Stomach smooth muscle (tissue), 2 donors: ENCODE measurements around the gene AKT1.

ENCODE experiments used
- H3K27ac ChIP-seq: one replicate; pipeline ENCODE4 v1.7.0; 2013; ENCODE audit warnings: mild to moderate bottlenecking, low read length, inconsistent platforms
- H3K27me3 ChIP-seq, 2 donors: one replicate each; pipeline ENCODE4 v1.7.0; 2013; ENCODE audit warnings: low read length in 2 of 2; ENCODE audit not compliant: insufficient read depth in 2 of 2, control insufficient read depth in 1 of 2
- H3K36me3 ChIP-seq, 2 donors: one replicate each; pipeline ENCODE4 v1.7.0; 2013; ENCODE audit warnings: low read length in 2 of 2; ENCODE audit not compliant: control insufficient read depth in 2 of 2, insufficient read depth in 2 of 2
- H3K4me1 ChIP-seq: one replicate; pipeline ENCODE4 v1.7.0; 2013; ENCODE audit warnings: low read length; ENCODE audit not compliant: control insufficient read depth, insufficient read depth
- H3K4me3 ChIP-seq, 2 donors: one replicate each; pipeline ENCODE4 v1.7.0; 2013; ENCODE audit warnings: low read length in 2 of 2
- H3K9ac ChIP-seq, 2 donors: one replicate each; pipeline ENCODE4 v1.7.0; 2013; ENCODE audit warnings: low read length in 2 of 2, mild to moderate bottlenecking in 1 of 2
- H3K9me3 ChIP-seq, 2 donors: one replicate each; pipeline ENCODE4 v1.7.0; 2013; ENCODE audit warnings: low read length in 2 of 2; ENCODE audit not compliant: control insufficient read depth in 2 of 2
- donor health status: healthy.
- donor health status: Pancreatic carcinoma.

AKT1 gene

DNA sequence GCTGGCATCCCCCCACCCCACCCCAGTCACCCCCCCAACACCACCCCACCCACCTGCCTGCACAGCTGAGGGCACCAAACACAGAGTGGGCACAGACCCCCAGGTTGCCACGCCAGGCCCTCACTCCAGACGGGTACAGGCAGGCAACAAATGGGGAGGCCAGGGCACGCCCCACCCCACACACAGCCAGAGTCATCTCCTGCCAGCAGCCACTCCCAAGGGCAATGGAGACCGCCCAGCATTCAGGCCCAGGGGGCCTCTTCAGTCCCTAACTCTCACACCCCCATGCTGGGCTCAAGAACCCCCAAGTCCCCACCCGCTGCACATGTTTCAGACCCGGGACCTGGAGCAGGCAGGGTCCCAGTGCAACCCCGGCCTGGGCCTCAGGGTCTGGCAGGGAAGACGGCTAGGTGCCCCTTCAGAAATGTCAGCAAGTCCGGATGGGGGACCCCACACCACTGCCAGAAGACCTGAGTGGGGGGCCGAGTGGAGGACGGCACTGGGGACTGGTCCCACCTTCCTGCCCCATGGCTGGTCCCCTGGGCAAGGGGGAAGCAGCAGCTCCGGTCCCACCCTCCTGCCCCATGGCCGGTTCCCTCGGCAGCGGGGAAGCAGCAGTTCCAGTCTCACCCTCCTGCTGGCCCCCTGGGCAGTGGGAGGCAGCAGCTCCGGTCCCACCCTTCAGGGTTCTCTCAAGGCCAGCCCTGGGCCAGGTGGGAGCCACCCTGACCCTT lies 11.9 kb downstream of the AKT1 start:
- H3K4me3 ChIP-seq, result no peak overlapping the region
- peaks cover 49% of the 10 kb centered on the region for H3K4me1 ChIP-seq
- H3K27me3 ChIP-seq, result no peaks in the 10 kb centered on the region
- no peak overlapping the region for H3K27ac ChIP-seq
- no peaks in the 10 kb centered on the region for H3K9me3 ChIP-seq
- H3K9ac ChIP-seq, result no peak overlapping the region
- H3K36me3 ChIP-seq, result peaks cover 0 to 8% of the 10 kb centered on the region in 2 donors

GRCh38 chr14:104782808-104783139 lies 12.8 kb downstream of the AKT1 start:
- Histone ChIP-seq H3K4me1 (peaks cover 41% of the 10 kb centered on the region), H3K4me3 (no peak overlapping the region), H3K36me3 (peaks cover 0 to 10% of the 10 kb centered on the region in 2 donors), H3K27me3 (no peaks in the 10 kb centered on the region), H3K9me3 (no peaks in the 10 kb centered on the region), H3K9ac (no peak overlapping the region), H3K27ac (no peak overlapping the region)

GRCh38 chr14:104782086-104782807 lies 13.3 kb downstream of the AKT1 start:
- no peak overlapping the region for H3K4me3 ChIP-seq
- no peak overlapping the region for H3K9ac ChIP-seq
- H3K4me1 ChIP-seq, result peaks cover 36% of the 10 kb centered on the region
- H3K9me3 ChIP-seq, result no peaks in the 10 kb centered on the region
- H3K27me3 ChIP-seq, result no peaks in the 10 kb centered on the region
- peaks cover 0 to 9% of the 10 kb centered on the region in 2 donors for H3K36me3 ChIP-seq
- H3K27ac ChIP-seq, result no peak overlapping the region

DNA sequence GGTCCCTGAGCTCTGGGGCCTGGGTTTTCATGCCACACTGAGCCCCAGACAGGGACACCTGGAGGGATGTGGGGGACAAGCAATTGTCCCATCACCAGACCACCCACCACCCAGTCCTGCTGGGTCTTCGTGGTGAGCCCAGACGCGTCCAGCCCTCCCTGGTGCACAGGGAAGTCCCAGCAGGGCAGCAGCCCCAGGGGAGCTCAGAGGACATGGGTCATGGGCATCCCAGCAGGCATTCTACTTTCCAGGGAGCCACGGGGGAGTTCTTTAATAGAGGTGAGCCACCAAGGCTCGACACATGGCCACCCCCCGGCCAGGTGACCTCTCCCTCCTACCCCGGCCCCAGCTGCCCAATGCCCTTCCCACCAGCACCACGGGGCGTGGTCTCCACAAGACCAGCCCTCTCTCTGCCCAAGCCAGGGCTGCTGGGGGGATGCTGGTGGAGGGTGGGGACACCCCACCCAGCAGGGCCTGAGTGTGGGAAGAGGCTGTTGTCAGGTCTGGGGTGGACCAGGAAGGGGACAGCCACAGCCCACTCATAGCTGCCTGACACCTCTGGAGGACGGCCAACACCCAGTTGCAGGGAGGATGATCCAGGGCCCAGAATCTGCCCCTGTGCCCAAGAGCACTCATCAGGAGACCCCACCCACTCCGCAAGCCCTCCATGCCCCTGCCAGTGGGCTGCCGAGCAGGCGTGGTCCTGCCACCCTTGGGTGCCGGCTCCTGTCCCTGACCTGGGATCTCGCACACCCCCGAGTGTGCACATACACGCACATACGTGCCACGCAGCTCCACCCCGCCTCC lies 14.1 kb downstream of the AKT1 start:
- no peaks in the 10 kb centered on the region for H3K27me3 ChIP-seq
- no peak overlapping the region for H3K9ac ChIP-seq
- no peaks in the 10 kb centered on the region for H3K9me3 ChIP-seq
- H3K4me1 ChIP-seq, result peaks cover 28% of the 10 kb centered on the region
- peaks cover 0 to 7% of the 10 kb centered on the region in 2 donors for H3K36me3 ChIP-seq
- H3K4me3 ChIP-seq, result no peak overlapping the region
- no peak overlapping the region for H3K27ac ChIP-seq

- no peak overlapping the region for H3K27ac ChIP-seq
- no peak overlapping the region for H3K9ac ChIP-seq
- H3K9me3 ChIP-seq, result no peaks in the 10 kb centered on the region
- no peak overlapping the region for H3K4me3 ChIP-seq
- H3K27me3 ChIP-seq, result no peaks in the 10 kb centered on the region
- peaks cover 0 to 9% of the 10 kb centered on the region in 2 donors for H3K36me3 ChIP-seq
- peaks cover 20% of the 10 kb centered on the region for H3K4me1 ChIP-seq
Measured at GRCh38 chr14:104780513-104781030, 15.0 kb downstream of the AKT1 start.

- H3K36me3 ChIP-seq, result peaks cover 0 to 13% of the 10 kb centered on the region in 2 donors
- no peak overlapping the region for H3K4me3 ChIP-seq
- no peak overlapping the region for H3K27ac ChIP-seq
- H3K4me1 ChIP-seq, result peaks cover 13% of the 10 kb centered on the region
- H3K27me3 ChIP-seq, result no peaks in the 10 kb centered on the region
- H3K9ac ChIP-seq, result no peak overlapping the region
- H3K9me3 ChIP-seq, result no peaks in the 10 kb centered on the region
Measured at GRCh38 chr14:104779776-104780512, 15.6 kb downstream of the AKT1 start.

DNA sequence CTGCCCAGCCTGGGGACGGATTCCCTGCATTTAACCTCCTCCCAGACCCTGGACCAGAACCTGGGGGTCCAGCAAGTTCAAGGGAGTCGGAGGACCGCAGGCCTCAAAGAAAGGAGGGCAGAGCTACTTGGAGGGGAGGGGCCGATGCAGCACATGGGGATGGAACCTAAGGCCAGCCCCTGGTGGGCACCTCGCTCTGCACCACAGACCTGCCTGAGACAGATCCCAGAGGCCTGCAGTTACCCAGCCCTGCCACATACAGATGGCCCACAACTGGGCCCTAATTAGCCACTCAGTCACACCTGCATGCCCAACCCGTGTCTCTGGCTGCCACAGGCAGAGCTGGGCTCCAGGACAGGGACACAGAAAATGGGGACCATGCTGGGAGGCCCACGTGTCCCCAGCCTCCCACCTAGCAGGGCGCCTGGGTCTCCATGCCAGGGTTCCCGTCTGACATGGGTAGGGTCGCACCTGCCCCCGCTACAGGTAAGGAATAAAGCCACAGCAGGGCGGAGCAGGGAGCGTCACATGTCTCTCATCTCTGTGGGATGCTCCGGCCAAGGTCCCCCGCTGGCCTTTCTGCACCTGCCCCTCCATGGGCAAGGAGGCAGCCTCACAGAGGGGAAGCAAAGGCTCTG lies 16.7 kb downstream of the AKT1 start:
- Histone ChIP-seq H3K9ac (no peak overlapping the region), H3K27me3 (no peaks in the 10 kb centered on the region), H3K27ac (no peak overlapping the region), H3K36me3 (peaks cover 0 to 13% of the 10 kb centered on the region in 2 donors), H3K9me3 (no peaks in the 10 kb centered on the region), H3K4me3 (no peak overlapping the region), H3K4me1 (peaks cover 3% of the 10 kb centered on the region)

DNA sequence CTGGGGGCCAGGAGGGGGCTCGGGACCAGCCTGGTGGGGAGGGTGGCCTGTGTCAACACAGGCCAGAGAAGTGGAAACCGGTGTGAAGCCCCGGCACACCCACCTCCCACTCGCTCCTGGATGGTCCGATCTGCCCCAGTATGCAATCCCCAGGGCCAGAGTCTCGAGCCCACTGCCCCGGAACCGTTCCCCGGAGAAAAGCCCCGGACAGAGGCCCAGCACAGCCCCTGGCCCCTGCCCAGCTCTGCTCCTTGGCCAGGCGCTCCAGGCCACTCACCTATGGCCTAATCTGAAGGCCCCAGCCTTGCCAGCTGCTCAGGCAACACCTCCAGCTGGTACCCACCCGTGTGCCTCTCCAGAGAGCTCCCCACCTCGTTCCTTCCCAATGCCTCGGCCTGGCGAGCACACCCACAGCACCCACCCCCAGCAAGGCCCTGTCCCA lies 17.7 kb downstream of the AKT1 start:
- H3K27ac ChIP-seq, result no peak overlapping the region
- H3K9ac ChIP-seq, result no peak overlapping the region
- peaks cover 6 to 19% of the 10 kb centered on the region in 2 donors for H3K36me3 ChIP-seq
- no peaks in the 10 kb centered on the region for H3K9me3 ChIP-seq
- no peaks in the 10 kb centered on the region for H3K27me3 ChIP-seq
- H3K4me1 ChIP-seq, result peaks cover 3% of the 10 kb centered on the region
- no peak overlapping the region for H3K4me3 ChIP-seq

- Histone ChIP-seq H3K36me3 (peaks cover 10 to 26% of the 10 kb centered on the region in 2 donors), H3K4me1 (peaks cover 3% of the 10 kb centered on the region), H3K4me3 (no peak overlapping the region), H3K27me3 (no peaks in the 10 kb centered on the region), H3K9ac (no peak overlapping the region), H3K9me3 (no peaks in the 10 kb centered on the region), H3K27ac (no peak overlapping the region)
Measured at GRCh38 chr14:104776961-104777807, 18.4 kb downstream of the AKT1 start.
